HG03457 (cell line): ENCODE data around the gene RNF144A.

Experiments
- ATAC-seq: cut with Tn5 transposase; IDR thresholded peaks from one replicate; pipeline ENCODE4 v1.9.1; 2021; ENCODE audit warnings: moderate number of reproducible peaks; ENCODE audit not compliant: unreplicated experiment

RNF144A gene

DNA sequence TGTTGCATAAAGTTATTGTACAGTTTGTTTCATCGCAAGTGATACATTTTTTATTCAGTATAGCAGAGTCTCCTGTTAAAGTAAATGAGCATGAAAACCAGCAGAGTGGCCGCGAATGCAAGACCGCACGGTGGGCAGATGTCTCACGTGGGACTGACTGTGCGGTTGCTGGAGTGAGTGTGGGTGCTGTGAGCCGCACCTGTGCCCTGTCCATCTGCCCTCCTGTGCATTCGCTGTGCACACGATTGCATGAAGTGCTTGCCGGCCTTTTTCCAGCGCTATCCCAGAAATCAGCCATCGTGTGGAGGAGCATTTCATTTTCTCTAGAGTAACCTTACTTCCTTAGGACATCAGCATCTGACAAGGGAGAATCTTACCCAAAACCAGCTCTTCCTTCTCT lies 118.7 kb downstream of the RNF144A start:
- ATAC-seq, result no peak

- ATAC-seq, result peak; percentile 97
These were observed 120.4 kb downstream of the RNF144A start for GRCh38 chr2:7037340-7038333.

- no peak for ATAC-seq
These were observed 123.3 kb downstream of the RNF144A start for GRCh38 chr2:7040547-7040946.

- no peak for ATAC-seq
These were observed 124.2 kb downstream of the RNF144A start for GRCh38 chr2:7041421-7041820.

DNA sequence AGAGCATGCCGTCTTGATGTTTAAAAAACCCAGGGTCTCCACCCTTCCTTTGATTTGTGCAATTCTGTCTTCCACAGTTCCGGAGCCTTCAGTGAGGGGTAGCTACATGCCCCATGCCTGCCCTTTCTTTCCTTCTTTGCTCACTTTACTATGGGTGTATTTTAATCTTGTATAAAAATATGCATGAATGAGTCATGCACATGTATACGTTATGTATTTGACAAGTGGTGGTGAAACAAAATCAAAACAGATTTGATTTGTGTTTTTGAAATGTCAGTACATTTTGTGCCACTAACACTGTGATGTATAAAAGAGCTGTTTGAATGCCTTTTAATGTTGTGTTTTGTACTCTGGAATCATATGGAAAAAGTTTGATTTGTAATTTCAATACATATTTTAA lies 126.5 kb downstream of the RNF144A start:
- no peak for ATAC-seq

DNA sequence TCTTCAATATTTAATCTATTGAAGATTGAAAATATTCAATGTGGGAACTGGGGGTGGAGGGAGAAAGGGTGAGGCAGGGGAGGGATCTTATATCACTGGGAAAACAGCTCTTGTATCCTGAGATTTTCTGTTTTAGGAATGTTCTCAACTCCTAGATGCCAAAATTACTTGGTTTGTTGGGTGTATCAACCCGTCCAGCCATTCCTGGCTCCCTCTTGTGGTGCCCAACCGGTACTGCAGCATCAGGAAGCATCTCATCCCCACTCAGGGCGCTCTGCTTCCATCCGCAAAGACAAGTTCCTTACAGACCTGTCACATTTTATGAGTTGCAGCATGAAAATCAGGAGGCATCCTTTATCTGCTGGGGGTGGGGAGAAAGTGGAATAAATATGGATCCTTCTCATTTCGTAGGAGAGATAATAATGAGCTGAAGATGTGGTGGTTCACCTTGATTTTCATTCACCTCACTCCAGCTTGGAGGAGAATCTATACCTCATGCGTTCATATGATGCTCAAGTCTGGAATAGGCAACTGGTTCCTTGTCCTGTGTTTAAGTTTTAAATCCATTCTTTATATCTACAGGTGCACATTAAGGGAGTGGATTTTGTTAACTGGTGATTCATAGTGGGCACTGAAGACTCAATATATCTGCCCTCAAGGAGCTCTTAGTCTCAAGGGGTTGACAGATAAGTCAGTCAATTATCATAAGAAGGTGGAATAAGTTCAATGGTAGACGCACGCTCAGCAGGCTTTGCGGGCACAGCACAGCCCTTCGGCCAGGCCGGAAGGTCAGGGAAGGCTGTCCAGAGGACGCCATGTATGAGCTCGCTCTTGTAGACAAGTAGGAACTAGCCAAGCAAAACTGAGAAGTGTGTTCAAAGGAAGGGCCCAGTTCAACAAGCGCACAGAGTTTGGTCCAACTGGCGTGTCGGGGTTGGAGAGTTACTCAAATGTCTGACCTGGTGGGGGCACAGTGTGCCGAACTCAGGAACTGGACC lies 127.3 kb downstream of the RNF144A start:
- ATAC-seq, result peak; percentile 55

DNA sequence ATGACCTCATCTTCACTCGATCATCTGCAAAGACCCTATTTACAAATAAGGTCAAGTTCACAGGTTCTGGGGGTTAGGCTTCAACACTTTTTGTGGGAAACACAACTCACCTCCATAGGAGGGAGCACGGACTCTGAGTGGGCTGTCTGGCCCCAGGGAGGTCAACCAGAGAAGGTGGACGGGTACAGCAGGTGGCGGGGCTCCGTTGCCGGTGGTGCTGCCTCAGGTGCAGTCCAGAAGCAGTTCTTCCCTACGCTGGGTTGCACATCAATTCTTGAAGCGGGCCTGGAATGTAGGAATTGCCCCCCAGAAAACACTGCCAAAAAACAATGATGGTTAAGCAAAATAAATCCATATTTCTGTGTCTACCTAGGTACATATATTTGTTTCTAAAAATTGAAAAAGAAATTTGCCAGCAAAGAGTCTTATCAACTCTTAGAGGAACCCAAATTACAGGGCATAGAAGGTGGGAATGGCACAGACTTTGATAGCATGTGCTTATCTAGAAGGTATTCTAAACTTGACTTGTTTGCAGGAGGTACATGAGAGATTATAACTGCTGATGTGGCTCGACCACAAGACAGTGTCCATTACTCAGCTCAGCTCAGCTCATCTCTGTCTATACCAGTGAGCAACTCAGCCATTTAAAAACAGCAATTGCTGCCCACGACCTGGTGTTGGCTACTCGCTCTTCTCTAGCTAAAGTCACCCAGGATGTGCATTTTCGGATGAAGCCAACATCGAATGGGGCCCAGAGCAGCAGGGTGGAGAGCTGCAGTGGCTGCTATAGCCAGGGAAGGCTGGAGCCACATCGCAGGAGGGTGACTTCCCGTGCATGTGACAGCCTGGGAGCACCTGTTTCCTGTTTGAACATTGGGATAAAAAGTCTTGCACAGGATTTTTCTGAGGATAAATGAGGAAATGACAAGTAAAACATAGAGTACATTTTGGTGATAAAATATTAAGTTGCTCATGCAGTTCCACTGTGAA lies 128.7 kb downstream of the RNF144A start:
- ATAC-seq, result no peak

DNA sequence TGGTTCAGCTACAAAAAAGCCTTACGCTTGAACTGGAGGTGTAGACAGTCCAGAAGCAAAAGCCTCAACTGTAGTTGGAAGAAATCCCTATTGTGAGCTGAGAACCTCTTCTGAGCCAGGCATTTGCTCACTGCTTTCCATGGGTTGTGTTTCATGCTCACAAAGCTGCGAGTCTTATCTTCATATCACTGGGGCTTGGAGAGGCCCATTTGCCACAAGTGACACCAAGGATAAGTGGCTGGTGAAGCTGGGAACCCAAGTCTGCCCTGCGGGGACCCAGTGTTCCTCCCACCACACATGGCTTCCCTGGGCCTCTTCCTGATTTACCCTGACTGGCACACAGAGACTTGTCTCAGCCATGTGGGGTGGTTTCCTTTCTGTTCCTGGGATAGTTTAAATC lies 130.4 kb downstream of the RNF144A start:
- ATAC-seq, result no peak

- ATAC-seq, result no peak
These were observed 131.6 kb downstream of the RNF144A start for GRCh38 chr2:7048762-7049294.

DNA sequence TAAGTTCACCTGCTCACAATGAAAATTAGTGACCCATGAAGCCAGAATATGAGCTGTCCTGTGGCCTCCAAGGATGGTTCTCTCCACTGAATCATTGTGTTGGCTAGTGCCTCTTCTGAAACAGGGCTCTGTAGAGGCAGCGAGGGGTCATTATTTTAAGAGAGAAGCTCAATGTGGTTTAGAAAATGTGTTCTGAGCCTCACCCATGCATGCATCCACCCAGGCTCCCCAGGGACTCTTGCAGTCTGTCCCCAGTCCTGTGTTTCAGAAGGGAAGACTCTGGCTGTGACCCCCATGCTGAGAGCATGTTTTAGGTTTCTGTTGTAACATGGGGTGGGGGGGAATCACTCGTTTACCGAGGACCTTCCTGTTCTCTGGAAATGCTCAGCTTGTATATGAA lies 135.2 kb downstream of the RNF144A start:
- ATAC-seq, result peak; percentile 83

- ATAC-seq, result no peak
These were observed 136.5 kb downstream of the RNF144A start for GRCh38 chr2:7053650-7054265.

- ATAC-seq, result peak; percentile 70
These were observed 140.7 kb downstream of the RNF144A start for GRCh38 chr2:7057865-7058400.

- ATAC-seq, result no peak
These were observed 142.9 kb downstream of the RNF144A start for GRCh38 chr2:7060156-7060555.

DNA sequence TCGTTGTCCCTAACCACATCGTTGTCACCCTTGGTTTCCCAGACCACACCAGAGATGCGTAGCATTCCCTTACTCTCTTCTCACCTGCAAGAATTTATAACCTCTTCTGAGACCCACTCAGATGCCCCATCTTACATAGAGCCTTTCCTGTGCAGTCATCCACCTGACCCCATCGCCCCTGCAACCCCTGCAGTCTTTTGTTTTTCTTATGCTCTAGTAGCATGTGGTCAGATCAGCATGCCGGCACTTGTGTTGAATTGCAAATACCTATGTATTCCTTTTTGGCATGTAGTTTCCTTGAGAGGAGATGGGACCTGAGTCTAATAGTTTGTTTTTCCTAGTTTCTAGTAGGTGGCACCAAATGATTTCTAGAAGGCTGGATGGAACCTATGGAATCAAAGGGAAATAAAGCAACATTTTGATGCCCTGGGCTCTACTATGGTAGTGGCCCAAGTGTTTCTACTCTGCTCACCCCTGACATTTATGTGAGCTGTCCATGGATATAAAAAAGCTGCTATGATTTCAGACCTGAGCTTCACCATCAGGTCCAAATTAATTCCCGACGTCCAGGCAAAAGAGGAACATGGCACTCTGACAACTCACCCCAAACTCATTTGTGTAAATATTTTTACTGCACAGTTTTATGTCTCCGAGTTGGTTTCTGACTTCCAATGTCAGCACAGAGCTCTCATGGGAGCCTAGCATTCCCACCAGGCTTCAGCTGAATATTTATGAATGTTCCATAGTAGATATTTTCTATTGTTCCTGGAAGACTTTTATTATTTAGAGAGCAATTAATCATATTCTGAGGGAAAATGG lies 143.6 kb downstream of the RNF144A start:
- ATAC-seq, result no peak

GRCh38 chr2:7061450-7061789 lies 144.2 kb downstream of the RNF144A start:
- ATAC-seq, result no peak

- no peak for ATAC-seq
These were observed 144.7 kb downstream of the RNF144A start for GRCh38 chr2:7061921-7062320.

DNA sequence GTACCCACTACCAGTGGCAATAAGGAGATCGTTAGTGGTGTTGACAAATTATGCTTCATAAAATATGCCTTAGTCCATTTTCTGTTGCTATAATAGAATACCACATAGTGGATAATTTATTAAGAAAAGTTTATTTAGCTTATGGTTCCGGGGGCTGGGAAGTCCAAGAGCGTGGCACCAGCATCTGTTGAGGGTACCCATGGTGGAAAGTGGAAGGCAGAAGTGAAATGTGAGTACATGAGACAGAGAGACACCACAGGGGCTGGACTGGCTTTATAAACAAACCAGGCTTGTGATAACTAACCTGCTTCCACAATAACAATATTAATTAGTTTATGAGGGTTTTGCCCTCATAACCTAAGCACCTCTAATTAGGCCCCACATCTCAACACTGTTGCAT lies 146.6 kb downstream of the RNF144A start:
- ATAC-seq, result no peak

GRCh38 chr2:7068457-7068856 lies 151.2 kb downstream of the RNF144A start:
- no peak for ATAC-seq

- ATAC-seq, result no peak
These were observed 153.3 kb downstream of the RNF144A start for GRCh38 chr2:7070483-7070882.
